AG20443 (cell line): ENCODE measurements around the gene FAM184A.

ENCODE experiments used
- DNase-seq: peaks from one replicate; pipeline ENCODE4 v3.0.0; 2012; ENCODE audit warnings: low spot score, mixed read lengths

FAM184A gene

GRCh38 chr6:118968416-118968815 lies 110.0 kb downstream of the FAM184A start:
- DNase-seq = no peak

GRCh38 chr6:118967239-118967638 lies 111.2 kb downstream of the FAM184A start:
- DNase-seq = no peak

- no peak for DNase-seq
Observed at GRCh38 chr6:118965843-118966370, 112.6 kb downstream of the FAM184A start.

- DNase-seq = no peak
Observed at GRCh38 chr6:118965371-118965770, 113.1 kb downstream of the FAM184A start.

GRCh38 chr6:118963003-118963402 lies 115.5 kb downstream of the FAM184A start:
- no peak for DNase-seq

GRCh38 chr6:118959903-118960302 lies 118.6 kb downstream of the FAM184A start:
- no peak for DNase-seq

- no peak for DNase-seq
Observed at GRCh38 chr6:118953391-118953790, 125.1 kb downstream of the FAM184A start.

GRCh38 chr6:118952683-118953082 lies 125.8 kb downstream of the FAM184A start:
- no peak for DNase-seq

- DNase-seq = no peak
Observed at GRCh38 chr6:118945217-118945616, 133.2 kb downstream of the FAM184A start.

GRCh38 chr6:118940770-118941169 lies 137.7 kb downstream of the FAM184A start:
- no peak for DNase-seq

- no peak for DNase-seq
Observed at GRCh38 chr6:118939683-118940082, 138.8 kb downstream of the FAM184A start.

- DNase-seq = no peak
Observed at GRCh38 chr6:118935978-118936703, 142.3 kb downstream of the FAM184A start.

- no peak for DNase-seq
Observed at GRCh38 chr6:118935331-118935668, 143.2 kb downstream of the FAM184A start.

- DNase-seq = peak; percentile 97
Observed at GRCh38 chr6:118934461-118935330, 143.8 kb downstream of the FAM184A start, which contains the start of gene MCM9. Gene MCM9 (minus strand): TSS chr6:118935159. CDS start chr6:118931723, 3,436 bp downstream.

GRCh38 chr6:118933855-118934460 lies 144.5 kb downstream of the FAM184A start:
- DNase-seq = no peak

- DNase-seq = no peak
Observed at GRCh38 chr6:118932421-118932820, 146.0 kb downstream of the FAM184A start.

GRCh38 chr6:118931436-118931835 lies 147.0 kb downstream of the FAM184A start:
- DNase-seq = no peak

GRCh38 chr6:118930680-118931079 lies 147.8 kb downstream of the FAM184A start:
- no peak for DNase-seq

GRCh38 chr6:118923035-118923434 lies 155.4 kb downstream of the FAM184A start:
- DNase-seq = no peak

- no peak for DNase-seq
Observed at GRCh38 chr6:118921084-118921483, 157.4 kb downstream of the FAM184A start.

GRCh38 chr6:118918329-118918725 lies 160.1 kb downstream of the FAM184A start:
- DNase-seq = no peak

- no peak for DNase-seq
Observed at GRCh38 chr6:118917546-118918328, 160.7 kb downstream of the FAM184A start.
